22Rv1 (cell line): Measurements from ENCODE around the gene ZDHHC24.

Experiments used
- ZFX ChIP-seq: fragments of 450-650 bp; IDR thresholded peaks from 2 replicates; pipeline ENCODE4 v1.6.1; 2017; ENCODE audit warnings: antibody characterized with exemption, borderline replicate concordance
- TF ChIP-seq, protein P1 (sequence below): fragments of 450-650 bp; IDR thresholded peaks from 2 replicates; pipeline ENCODE4 v1.5.1; 2017; ENCODE audit warnings: mild to moderate bottlenecking

DNA sequence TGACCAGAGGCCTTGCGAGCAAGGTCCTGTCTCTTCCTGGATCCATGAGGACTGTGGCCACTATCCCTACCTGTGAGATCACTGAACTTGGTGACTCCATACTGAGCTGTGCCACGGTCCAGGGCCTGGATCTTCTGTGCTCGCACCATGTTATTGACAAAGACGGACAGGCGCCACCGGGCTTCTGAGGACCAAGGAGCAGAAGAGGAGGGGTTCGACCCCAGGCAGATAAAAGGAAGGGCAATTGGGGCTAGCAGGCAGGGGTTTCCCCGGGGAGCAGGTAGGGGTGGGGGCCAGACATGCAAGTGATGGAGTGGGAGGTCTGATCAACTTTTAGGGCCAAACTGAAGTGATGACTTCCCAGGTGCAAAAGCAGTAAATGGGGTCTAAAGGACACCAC, 20.4 kb upstream of the ZDHHC24 start:
- TF ChIP-seq, protein P1, sequence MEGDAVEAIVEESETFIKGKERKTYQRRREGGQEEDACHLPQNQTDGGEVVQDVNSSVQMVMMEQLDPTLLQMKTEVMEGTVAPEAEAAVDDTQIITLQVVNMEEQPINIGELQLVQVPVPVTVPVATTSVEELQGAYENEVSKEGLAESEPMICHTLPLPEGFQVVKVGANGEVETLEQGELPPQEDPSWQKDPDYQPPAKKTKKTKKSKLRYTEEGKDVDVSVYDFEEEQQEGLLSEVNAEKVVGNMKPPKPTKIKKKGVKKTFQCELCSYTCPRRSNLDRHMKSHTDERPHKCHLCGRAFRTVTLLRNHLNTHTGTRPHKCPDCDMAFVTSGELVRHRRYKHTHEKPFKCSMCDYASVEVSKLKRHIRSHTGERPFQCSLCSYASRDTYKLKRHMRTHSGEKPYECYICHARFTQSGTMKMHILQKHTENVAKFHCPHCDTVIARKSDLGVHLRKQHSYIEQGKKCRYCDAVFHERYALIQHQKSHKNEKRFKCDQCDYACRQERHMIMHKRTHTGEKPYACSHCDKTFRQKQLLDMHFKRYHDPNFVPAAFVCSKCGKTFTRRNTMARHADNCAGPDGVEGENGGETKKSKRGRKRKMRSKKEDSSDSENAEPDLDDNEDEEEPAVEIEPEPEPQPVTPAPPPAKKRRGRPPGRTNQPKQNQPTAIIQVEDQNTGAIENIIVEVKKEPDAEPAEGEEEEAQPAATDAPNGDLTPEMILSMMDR = no peak
- TF ChIP-seq ZFX = no peak
